Measurements from ENCODE around the gene TNPO2.

The TNPO2 gene

DNA sequence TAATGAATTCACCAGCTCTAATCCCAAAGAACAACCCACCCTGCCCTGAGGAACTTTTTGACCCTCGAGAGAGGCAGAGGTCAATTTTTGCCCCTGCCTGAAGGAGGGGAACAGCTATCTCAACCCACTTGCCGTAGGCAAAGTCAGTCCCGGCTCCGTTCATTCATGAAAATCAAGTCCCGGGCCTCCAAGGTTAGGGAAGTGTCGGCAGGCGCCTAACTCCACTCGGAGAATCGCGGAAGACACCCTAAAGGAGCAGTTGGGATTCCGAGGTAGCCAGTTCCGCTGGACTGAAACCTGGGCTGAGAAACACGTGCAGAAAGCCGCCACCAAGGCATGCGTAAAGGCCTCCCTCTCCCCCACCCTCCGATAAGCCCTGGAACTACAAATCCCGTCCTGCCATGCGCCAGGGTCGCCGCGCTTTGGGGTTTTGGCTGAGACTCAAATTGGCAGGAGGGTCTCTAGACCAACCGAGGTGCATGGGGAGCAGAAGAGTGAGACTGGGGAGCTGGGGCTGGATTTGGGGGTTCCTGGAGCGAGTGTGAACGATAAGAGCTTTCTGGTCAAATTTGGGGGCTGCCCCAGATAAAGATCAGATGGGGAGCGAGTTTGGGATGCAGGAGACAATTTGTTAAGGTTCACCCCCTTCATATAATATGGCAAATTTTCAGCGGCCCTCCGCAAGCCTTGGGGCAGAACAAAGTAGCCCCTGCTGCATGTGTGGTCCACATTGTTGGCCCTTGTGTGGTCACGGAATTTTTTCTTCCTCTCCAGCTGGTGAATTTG, at the start of gene TNPO2:
Gene TNPO2, minus strand, starts transcription at position 292 of the 786 bp plus-strand sequence. CDS start 2,955 bp downstream, outside the sequence.
- no peak for DNase-seq (ENCODE audit: low read depth)

DNA sequence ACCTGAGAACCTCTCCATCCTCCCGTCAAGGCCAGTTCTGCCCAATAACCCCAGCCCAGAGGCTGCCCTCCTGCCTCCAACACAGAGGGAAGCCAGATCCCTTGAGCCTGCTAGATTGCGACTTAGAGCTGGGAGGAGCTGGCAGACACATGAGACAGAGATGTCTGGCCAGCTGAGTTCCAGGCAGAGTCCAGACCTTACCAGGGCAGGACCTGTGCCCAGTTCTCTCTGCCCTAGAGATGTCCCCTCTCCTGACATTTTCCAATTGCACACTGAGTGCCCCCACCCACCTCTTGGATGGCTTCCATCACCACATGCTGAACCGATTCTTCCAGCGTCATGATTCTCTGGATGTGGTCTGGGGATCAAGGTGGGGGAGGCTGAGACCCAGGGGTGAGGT, 48.6 kb upstream of the TNPO2 start:
- DNase-seq (ENCODE audit: low read depth), result no peak

GRCh38 chr19:12770922-12771321, 47.2 kb upstream of the TNPO2 start:
- DNase-seq (ENCODE audit: low read depth), result no peak

GRCh38 chr19:12769689-12770088, 46.0 kb upstream of the TNPO2 start:
- DNase-seq (ENCODE audit: low read depth), result no peak

- DNase-seq (ENCODE audit: low read depth), result no peak
Observed at GRCh38 chr19:12767666-12768065, 43.9 kb upstream of the TNPO2 start.

DNA sequence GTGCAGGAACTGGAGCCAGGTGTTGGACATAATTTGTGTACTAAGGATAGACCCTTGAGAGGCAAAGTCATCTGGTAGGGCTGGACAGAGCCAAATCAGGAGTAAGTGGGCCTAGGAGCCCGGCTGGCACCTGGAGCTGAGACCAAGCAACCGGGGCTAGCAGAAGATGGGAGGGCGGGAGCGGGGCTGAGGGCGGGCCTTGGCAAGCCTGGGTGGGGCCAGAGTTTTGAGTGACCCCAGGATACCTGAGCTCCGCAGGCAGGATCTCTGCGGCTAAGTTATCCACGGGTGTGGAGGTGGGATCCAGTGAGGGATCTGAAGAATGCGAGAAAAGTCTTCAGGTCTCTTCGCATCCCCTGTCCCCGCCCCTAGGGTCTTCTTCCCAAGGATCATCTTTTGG, 43.4 kb upstream of the TNPO2 start:
- no peak for DNase-seq (ENCODE audit: low read depth)

- DNase-seq (ENCODE audit: low read depth), result no peak
Observed at GRCh38 chr19:12766051-12766521, 42.4 kb upstream of the TNPO2 start.

GRCh38 chr19:12764698-12765097, 41.0 kb upstream of the TNPO2 start:
- no peak for DNase-seq (ENCODE audit: low read depth)

DNA sequence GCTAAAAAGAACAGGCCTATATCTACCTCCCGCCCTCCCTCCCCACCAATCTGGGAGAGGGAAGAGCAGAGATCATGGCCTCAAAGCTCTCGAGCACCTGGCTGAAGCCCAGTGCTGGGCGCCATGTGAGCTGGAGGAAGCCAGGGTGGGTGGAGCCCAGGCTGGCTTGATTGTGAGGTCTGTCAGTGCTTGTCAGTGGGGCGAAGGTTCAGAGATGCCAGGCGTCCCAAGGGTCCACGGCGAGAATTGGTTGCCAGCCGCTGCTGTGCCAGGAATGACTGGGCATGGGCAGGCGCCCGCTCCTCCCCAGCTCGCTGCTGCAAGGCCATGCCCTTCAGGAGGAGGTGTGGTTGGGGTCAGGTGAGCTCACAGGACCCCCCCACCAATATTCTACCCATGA, 39.4 kb upstream of the TNPO2 start:
- DNase-seq (ENCODE audit: low read depth), result no peak

- DNase-seq (ENCODE audit: low read depth), result no peak
Observed at GRCh38 chr19:12759686-12760085, 36.0 kb upstream of the TNPO2 start.

DNA sequence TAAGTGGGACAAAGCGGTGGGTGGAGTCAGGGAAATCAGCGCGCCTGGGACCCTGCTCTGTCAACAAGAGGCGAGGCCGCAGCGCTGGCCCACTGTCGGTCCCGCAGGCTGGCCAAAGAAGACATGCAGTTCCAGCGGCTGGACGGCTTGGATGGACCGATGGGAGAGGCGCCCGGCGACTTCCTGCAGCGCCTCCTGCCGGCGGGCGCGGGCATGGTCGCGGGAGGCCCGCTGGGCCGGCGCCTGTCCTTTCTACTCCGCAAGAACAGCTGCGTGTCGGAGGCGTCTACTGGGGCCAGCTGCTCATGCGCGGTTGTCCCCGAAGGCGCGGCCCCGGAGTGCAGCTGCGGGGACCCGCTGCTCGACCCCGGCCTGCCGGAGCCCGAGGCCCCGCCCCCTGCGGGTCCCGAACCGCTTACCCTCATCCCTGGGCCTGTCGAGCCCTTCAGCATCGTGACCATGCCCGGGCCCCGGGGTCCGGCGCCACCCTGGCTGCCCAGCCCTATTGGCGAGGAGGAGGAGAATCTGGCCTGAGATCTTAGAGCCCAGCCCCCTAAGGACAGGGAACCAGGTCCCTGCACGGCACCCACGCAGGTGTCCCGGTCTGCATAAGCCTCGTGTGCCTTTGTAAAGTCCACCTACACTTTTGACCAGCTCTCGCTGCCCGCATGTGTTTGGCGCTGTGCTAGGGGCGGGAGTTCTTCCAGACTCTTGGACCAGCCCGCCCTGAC, 34.0 kb upstream of the TNPO2 start:
- no peak for DNase-seq (ENCODE audit: low read depth)

DNA sequence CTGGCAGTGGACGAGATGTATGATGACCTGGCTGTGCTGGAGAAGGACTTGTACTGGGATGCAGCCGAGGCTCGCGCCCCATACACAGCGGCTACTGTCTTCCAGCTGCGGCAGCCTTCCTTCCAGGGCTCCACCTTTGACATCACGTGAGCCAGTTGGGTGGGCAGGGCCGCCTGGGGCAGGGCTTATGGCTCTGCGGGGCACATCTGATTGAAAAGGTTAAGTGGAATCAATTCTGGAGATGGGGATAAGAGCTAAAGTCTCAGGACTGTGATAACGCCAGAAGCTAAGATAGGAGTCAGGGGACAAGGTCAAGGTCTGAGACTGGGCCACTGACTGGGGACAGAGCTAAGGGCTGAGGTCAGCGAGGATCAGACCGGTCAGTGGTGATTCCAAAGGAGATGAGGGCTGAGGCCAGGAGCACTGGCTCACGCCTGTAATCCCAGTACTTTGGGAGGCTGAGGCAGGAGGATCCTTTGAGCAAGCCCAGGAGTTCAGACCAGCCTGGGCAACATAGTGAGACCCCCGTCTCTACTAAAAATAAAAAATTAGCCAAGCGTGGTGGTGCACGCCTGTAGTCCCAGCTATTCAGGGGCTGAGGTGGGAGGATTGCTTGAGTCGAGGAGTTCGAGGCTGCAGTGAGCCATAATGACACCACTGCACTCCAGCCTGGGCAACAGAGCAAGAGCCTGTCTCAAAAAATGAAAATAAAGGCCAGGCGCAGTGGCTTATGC, 32.6 kb upstream of the TNPO2 start:
- no peak for DNase-seq (ENCODE audit: low read depth)

GRCh38 chr19:12754465-12755196, 30.9 kb upstream of the TNPO2 start:
- DNase-seq (ENCODE audit: low read depth), result no peak

- no peak for DNase-seq (ENCODE audit: low read depth)
Observed at GRCh38 chr19:12752056-12752781, 28.5 kb upstream of the TNPO2 start.

GRCh38 chr19:12751635-12752034, 27.9 kb upstream of the TNPO2 start, which contains the start of gene BEST2:
TSS of gene BEST2 (plus strand) at chr19:12751791. CDS start at chr19:12752593, 802 bp downstream.
- DNase-seq (ENCODE audit: low read depth), result no peak

- no peak for DNase-seq (ENCODE audit: low read depth)
Observed at GRCh38 chr19:12750851-12751250, 27.1 kb upstream of the TNPO2 start.

GRCh38 chr19:12749938-12750521, 26.3 kb upstream of the TNPO2 start:
- DNase-seq (ENCODE audit: low read depth), result no peak

DNA sequence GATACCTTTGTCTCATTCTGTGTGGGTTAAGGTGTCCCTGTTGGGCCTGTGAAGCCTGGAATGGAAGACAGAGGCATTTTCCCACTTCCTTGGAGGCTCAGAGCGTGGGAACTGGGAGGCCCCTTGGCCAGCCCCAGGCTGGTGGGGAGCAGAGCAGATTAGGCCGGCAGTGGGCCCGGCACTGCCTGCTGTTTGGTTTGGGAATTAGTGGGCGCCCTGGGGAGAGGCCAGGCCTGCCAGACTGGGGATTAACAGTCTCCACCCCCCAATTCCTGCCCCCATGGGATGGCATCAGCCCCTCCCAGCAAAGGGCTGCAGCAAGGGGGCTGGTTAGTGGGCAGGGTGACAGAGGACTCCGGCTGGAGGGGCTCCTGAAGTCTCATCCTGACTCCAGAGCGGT, 24.8 kb upstream of the TNPO2 start:
- DNase-seq (ENCODE audit: low read depth), result no peak

DNA sequence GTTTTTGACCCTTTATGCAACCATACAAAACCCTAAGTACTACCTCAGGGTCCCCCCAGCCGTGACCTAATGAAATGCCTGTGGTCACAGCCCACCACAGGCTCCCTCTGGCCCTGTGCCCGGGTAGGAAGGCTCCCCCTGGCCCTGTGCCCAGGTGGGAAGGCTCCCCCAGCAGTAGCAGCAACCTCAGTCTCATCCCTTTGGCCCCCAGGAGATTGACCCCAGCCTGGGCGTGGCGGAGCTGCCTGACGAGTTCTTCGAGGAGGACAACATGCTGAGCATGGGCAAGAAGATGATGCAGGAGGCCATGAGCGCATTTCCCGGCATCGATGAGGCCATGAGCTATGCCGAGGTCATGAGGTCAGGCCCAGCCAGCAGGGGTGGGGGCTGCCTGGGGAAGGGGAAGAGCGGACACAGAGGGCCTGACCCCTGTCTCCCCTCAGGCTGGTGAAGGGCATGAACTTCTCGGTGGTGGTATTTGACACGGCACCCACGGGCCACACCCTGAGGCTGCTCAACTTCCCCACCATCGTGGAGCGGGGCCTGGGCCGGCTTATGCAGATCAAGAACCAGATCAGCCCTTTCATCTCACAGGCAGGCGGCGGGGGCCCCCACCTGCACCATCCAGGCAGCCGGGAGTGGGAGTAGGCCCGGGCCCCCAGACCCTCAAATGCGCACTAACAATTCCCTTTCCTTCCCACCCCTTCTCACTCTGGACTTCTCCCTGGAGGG, 21.6 kb upstream of the TNPO2 start:
- no peak for DNase-seq (ENCODE audit: low read depth)

DNA sequence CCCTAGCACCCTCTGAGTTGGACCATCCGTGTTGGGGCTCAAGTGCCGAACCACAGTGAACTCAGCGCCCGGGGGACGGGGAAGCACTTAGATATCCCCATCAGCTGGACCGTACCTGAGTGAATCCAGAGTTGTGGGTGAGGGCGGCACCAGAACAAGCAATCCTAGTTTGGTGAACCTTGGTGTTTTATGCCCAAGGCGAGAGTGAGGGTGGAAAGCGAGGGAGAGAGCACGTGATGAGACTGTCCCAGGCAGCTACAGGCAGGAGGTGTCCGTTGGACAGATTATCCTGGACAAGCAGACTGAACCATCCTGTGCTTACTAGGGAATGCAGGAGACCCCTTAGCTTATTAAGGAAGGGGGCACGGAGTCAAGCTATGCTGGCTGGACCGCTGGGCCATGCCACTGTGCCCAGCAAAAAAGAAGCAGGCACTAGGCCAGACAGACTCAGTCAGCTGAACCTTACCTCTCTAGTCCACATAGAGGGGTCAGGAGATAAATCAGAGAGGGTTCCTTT, 14.2 kb upstream of the TNPO2 start:
- no peak for DNase-seq (ENCODE audit: low read depth)
